IPS DF 19.7 (cell line): ENCODE results near the gene ZNF587B.
"Not testable (repeated sequence)": the region's sequence is repeated elsewhere in the genome, so short reads cannot be mapped to it uniquely, and the experiment has no call there.

Experiments
- DNase-seq: peaks from one replicate; pipeline ENCODE4 v3.0.0-alpha.2; 2013; ENCODE audit warnings: low read depth, low spot score

ZNF587B gene

DNA sequence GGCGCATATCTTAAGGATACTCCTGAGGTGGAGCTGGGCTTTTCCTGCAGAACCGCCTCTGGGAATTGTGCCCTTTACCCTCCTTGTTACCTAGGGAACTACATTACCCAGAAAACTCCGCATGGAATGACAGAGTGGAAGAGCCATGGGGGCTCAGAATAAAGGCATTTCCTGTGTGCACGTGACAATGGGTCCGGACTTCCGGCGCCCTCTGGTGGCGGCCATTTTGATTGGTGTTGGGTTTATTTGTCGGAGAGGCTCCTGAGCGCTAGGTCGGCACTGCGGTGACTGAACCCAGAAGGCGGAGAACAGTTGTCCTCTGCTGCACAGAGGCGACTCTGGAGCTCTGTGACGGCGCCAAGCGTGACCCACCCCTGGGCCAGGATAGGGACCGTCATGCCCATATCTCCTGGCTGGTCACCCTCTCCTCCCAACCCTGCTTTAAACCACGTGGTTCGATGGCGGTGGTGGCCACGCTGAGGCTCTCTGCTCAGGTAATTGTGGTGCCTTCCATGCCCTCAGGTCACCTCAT lies at the start of gene ZNF587B:
ZNF587B (plus strand) TSS at position 229 of the 532 bp plus-strand sequence; CDS start at position 459, 230 bp downstream.
- peak; percentile 99 for DNase-seq

DNA sequence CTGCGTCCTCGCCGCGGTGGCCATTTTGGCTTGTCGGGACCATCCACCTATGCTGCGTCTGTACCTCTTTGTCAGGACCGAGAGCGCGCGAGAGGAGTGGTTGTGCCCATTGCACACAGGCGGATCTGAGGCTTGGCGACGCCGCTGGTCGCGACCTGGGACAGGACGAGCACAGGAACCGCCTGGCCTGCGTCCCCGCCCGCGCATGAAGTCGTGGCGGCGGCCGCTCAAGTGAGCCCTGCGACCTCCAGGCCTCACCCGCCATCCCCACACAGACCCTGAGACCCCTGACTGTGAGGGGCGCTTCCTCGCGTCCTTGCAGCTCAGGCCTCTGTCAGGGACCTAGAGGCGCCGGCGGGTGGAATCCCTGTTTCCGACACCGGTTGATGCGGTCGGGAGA lies 43.8 kb upstream of the ZNF587B start:
- no peak for DNase-seq

DNA sequence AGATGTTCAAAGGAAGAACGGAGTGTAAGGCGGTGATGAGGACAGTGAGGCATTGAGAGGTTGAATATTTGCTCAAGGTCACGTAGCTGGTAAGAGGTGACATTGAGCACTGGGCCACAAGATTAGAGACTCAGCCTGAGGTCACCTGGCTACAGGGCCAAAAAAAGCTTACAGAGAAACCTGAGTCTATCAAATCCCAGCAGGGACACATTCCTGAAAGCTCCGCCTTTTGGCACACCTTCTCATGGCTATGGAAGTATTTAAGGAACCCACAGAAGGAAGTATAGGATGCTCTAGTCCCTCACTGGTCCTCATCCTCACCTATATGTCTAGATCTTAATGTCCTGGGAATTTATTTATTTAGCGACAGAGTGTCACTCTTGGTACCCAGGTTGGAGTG lies 43.2 kb upstream of the ZNF587B start:
- DNase-seq: no peak

DNA sequence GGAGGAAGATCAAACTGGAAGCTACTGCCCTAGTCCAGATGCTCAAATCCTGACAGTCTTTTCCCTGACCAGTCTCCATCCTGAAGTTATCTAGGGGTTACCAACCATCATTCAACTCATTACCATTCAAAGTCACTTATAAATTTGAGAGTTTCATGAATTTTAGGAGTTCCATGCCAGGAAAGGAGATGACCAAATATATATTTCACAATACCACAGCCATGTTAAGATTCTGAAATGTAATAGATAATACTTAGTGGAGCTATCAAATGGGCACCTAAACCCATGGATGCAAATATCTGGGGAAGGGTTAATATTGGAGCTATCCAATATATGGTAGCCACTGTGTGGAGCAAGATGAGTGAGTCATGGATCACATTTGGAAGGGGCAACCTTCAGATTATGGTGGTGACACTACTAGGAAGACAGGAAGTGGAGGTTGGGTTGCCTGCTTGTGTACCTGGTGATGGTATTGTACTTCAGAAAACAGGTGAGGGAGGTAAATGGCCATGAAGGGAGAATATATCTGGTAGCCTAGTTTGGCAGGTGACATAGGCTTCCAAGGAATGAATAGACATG lies 41.9 kb upstream of the ZNF587B start:
- no peak for DNase-seq

DNA sequence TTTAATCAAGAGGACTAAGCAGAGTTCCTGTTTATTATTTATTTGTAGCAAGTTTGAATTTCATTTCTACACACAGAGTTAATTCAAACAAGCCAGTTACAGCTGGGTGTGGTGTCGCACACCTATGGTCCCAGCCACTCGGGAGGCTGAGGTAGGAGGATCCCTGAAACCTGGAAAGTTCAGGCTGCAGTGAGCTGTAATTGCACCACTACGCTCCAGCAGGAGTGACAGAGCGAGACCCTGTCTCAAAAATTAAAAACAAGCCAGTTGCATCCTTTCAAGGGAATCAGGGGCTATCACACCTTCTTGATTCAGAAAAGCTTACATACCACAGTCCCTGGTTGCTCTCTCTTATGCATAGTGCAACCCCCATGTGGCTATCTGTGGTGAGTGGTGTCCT lies 40.8 kb upstream of the ZNF587B start:
- no peak for DNase-seq

DNA sequence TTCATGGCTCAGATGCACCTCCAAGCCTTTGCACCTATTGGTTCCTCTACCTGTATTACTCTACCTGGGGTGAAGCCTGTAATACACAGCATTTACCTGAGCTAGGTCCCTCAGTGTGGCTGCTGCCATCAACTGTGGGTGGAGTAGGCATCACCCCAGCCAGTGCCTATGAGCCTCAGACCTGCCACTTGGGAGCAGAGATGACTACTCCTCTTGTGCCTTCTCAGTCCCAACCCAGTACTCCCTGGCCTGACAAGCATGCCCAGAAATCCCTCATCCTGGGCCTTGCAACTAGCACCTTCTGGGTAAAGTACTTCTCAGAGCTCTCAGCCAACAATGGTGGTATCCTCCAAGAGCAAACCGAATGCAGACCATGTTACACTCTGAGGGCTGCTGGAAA lies 33.5 kb upstream of the ZNF587B start:
- DNase-seq: not testable (repeated sequence)

DNA sequence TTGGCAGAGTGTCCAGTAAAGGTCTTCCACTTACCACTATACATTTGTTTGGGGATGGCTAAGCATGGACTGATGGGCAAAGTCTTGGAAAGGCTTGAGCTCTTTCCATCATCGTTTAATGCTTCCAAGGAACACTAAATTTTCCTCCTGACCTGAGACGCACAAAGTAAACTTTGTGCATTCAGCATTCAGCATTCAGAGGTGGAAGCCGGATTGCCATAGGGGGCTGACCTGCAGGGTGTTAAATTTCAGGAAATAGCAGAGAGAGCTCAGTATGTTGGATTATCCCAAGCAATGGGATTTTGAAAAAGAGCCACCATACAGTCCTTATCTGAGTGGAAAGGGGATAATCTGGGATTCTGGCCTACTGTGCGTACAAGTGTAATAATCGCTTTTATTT lies 29.4 kb upstream of the ZNF587B start:
- DNase-seq: no peak

DNA sequence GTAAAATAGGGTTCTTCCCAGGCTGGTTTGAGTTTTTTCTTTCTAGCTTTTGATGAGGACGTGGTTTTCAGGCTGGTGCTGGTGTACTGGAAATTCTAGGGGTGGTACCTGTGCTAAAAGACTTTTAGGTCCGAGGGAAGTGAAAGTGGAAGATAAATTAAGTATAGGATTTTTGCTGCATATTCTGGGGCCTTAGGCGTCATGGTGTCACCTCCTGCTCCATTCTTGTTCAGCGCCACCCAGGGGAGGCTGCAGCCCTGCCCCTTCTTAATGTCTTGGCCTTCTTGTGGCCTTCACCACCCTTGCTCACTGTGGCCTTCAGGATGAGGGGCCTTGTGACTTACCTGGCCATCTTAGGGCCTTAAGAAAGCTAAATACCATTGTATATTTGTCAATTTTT lies 27.8 kb upstream of the ZNF587B start:
- DNase-seq: no peak

DNA sequence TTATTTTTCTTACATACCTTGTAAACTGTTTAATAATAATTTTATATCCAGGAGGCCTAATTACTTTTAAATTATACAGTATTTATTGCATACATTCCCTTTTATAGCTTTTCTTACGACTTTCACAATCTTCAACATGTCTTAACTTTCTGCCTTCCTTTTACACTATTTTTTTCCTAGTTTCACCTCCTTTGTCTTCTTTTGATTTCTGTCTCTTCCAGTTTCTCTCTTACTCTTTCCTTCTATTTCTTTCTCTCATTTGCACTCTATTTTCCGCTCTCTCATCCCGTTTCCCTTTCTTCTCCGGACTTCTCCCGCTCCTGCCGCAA lies 26.9 kb upstream of the ZNF587B start:
- DNase-seq: no peak

DNA sequence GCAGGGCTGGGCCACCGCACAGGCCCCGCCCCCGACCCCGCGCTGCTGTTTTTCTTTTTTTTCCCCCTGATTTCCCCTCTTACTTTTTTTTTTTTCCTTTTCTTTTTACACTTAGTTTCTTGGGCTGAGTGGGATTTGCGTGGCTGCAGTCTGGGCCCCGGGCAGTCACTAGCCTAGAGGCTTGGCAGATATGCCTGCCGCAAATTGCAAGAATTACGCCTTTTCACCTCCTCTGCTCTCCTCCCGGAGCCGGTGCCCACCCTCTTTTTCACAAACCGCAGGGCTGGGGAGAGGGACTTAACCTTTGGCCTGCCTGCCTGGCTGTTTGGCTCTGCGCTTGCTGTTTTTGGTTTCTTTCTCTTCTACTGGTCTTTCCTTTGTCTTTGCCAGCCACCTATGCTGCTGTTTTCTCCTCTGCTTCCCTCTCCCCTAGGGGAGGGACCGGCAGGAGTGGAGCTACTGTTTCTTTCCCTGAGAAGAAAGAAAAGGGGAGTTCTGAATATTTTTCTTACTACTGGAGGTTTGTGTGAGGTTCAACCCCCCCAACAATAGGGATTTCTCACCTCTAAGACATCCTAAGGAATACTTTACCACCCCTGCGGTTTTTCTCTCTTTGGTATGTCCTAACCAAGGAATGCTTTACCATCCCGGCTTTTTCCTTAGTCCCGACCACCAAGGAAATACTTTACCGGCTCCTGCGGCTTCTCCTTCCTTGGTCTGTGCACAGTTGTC lies 26.3 kb upstream of the ZNF587B start:
- DNase-seq: peak; percentile 81

DNA sequence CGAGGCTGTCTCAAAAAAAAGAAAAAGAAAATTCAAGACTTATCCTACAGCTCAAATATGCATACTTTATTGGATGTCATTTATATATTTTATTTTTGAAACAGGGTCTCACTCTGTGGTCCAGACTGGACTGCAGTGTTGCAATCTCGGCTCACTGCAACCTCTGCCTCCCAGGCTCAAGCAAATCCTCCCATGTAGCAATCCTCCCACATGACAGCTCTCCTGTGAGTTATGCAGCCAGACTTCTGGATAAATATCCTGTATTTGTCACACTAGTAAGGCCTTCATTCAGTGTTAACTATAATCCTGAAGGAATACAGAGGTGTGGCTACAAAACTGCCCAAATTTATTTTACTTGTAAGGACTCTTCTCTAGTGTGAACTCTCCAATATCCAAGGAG lies 22.6 kb upstream of the ZNF587B start:
- no peak for DNase-seq

DNA sequence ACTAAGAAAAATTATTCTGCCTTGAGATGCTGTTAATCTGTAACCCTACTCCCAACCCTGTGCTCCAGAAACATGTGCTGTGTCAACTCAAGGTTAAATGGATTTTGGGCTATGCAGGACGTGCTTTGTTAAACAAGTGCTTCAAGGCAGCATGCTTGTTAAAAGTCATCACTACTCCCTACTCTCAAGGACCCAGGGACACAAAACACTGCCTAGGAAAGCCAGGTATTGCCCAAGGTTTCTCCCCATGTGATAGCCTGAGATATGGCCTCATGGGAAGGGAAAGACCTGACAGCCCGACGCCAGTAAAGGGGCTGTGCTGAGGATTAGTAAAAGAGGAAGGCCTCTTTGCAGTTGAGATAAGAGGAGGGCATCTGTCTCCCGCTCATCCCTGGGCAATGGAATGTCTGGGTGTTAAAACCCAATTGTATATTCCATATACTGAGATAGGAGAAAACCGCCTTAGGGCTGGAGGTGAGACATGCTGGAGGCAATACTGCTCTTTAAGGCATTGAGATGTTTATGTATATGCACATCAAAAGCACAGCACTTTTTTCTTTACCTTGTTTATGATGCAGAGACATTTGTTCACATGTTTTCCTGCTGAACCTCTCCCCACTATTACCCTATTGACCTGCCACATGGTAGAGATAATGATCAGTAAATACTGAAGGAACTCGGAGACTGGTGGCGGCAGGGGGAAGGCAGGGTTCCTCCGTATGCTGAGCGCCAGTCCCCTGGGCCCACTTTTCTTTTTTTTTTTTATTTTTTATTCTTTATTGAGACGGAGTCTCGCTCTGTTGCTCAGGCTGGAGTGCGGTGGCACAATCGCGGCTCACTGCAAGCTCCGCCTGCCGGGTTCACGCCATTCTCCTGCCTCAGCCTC lies 19.4 kb upstream of the ZNF587B start:
- not testable (repeated sequence) for DNase-seq

DNA sequence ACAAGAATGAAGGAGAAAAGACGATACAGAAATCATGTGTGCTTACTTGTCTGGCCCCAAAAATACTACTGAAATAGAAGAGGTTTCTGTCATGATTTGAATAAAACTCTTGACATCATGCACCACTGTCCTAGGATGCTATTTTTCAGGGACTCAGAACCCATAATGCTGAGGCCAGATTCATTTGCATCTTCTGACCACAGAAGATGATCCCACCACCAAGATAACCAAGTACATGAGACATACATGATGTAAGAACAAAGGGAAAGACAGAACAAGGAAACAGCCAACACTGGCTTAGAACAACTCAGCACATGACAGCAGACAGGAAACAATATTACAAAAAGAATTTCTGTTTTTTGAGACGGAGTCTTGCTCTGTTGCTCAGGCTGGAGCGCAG lies 17.9 kb upstream of the ZNF587B start:
- DNase-seq: no peak

DNA sequence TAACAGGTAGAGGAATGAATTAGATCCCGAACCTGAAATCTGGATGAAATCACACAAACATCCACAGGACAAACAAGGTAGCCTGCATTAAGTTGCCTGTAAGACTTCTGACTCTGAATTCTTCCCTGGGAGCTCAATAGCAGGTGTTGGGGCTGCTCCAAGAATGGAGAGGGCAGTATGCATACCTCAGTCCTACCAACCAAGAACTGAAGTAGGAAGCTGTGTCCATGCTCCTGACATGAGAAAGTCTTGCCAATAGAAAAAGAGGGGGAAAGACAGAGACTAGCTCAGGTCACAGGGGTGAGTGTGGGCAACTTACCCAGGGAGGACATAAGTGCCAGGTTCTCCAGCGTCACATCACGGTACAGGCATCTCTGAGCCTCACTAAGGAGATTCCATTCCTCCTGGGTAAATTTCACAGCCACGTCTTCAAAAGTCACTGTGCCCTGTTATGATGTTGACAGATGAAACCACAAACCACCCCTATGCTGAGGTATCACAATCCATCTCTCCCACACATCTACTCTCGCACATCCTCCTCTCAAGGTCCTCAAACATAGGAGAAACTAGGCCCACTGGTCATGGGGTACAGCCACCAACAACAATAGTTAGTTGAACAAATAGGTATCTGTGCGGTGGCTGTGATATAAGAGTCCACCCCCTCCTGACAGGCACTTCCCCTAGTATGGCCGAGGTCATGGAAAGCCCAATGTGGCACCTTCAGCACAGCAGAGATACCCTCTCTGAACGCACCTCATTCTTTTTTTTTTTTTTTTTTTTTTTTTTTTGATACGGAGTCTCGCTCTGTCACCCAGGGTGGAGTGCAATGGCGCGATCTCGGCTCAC lies 16.9 kb upstream of the ZNF587B start:
- not testable (repeated sequence) for DNase-seq

DNA sequence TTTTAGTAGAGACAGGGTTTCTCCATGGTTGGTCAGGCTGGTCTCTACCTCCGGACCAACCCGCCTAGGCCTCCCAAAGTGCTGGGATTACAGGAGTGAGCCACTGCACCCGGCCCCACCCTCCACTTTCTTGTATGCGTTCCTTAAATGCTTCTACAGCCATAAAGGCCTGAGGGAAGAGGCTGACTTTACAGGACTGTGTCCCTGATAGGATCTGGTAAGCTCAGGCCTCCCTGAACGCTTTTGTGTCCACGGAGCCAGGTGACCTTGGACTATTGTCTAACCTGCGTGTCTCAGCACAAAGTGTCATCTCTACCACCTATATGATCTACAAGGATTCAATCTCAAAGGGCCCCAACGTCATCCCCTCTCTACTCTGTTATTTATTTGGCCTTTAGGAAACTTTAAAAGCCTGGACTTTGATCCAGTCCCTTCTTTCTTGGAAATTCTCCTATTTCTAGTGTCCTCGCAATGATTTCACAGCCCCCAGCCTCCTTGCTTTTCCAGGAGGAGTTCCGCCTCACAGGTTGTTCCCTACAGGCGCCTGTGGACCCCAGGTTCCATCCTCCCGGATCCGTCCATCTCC lies 16.1 kb upstream of the ZNF587B start:
- no peak for DNase-seq

DNA sequence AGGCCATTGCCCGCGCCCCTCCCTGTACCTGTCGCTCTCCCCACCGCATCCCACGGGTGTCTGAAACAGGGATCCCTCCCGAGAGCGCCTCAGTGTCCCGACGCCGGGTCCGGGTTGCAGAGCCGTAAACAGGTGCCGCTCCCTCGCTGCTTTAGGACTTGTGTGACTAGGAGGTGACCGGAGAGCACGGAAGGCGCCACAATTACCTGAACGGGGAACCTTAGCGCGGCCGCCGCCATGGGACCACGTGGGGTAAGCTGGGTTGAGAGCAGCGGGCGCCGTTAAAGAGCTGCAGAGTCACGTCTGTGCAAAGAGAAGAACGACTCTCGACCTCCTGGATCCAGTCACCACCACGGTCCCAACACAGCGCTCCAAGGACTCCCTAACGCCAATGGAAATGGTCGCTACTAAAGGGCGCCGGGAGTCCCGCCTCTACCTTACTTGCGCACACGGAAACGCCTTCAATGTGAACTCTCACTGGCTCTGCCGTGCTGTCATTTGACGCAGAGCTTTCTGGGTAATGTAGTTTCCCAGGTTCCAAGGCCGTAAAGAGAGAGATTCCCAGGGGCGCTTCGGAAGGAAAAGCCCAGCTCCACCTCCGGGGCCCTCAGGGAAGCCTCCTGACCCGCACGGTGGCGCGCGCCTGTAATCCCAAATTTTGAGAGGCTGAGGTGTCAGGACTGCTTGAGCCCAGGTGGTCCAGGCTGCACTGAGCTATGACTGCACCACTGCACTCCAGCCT lies 15.4 kb upstream of the ZNF587B start, which contains the start of gene ZNF552:
ZNF552 (minus strand) TSS at position 409 of the 742 bp plus-strand sequence; CDS start at position 239, 170 bp downstream.
- peak; percentile 98 for DNase-seq

DNA sequence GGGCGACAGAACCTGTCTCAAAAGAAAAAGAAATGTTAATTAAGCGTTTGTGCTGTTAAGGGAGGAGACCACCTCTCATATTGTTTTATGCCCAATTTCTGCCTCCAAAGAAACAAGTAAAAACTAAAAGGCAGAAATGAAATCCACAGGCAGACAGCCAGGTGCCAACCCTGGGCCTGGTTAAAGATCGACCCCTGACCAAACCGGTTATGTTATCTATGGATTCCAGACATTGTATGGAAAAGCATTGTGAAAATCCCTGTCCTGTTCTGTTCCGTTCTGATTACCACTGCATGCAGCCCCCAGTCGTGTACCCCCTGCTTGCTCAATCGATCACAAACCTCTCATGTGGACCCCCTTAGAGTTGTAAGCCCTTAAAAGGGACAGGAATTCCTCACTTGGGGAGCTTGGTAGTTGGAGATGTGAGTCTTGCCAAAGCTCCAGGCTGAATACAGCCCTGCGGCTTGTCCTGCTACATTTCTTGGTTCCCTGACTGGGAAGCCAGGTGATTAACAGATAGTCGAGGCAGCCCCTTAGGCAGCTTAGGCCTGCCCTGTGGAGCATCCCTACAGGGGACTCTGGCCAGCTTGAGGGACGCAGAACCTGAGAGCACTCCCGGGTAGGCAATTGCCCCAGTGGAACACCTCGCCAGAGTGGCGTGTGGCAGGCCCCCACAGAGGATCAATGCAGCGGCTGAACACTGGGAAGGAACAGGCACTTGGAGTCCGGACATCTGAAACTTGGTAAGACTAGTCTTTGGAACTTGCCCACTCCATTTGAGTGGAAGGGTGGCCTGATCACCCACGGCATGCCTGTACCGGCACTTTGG lies 14.6 kb upstream of the ZNF587B start:
- DNase-seq: no peak

DNA sequence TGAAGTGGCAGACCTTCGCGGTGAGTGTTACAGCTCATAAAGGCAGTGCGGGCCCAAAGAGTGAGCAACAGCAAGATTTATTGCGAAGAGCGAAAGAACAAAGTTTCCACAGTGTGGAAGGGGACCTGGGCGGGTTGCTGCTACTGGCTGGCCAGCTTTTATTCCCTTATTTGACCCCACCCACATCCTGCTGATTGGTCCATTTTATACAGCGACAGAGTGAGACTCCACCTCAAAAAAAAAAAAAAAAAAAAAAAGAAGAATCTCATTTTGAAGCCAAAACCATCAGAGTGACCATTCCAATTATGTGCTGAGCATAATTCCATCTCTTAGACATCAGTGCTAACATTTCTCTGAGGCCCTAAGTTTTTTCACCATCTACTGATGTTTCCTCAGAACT lies 13.4 kb upstream of the ZNF587B start:
- DNase-seq: no peak

DNA sequence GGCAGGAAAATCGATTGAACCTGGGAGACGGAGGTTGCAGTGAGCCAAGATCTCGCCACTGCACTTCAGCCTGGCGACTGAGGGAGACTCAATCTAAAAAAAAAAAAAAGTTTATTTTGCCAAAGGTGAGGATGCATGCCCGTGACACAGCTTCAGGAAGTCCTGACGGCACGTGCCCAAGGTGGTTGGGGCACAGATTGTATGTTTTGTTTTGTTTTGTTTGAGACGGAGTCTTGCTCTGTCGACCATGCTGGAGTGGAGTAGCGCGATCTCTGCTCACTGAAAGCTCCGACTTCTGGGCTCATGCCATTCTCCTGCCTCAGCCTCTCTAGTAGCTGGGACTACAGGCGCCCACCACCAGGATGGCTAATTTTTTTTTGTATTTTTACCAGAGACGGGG lies 12.1 kb upstream of the ZNF587B start:
- DNase-seq: no peak
